Fibroblast of lung (primary cell): ENCODE measurements around the gene CT83. TPM values are rescaled to one million over a fixed set of nuclear protein-coding genes. Genes with fewer than 3 reads are reported as not detected.
A peak's percentile ranks its signal among the peaks of the same experiment; 100 is the strongest.

Source experiments
- DNase-seq, 2 donors: peaks; one replicate each; pipeline versions ENCODE4 v3.0.0 to v3.0.0-alpha.2; 2010; ENCODE audit warnings: low read depth in 2 of 2
- H2AFZ ChIP-seq: 2 replicates; pipeline ENCODE4 v1.5.1; 2012; ENCODE audit warnings: low read length, control low read depth, inconsistent platforms
- H3K27ac ChIP-seq: 2 replicates; pipeline ENCODE4 v1.5.1; 2011; ENCODE audit warnings: low read length, control low read depth; ENCODE audit not compliant: insufficient read depth
- H3K27me3 ChIP-seq: 2 replicates; pipeline ENCODE4 v1.5.1; 2011; ENCODE audit warnings: mild to moderate bottlenecking, low read length; ENCODE audit not compliant: control insufficient read depth, insufficient read depth
- H3K36me3 ChIP-seq: 2 replicates; pipeline ENCODE4 v1.5.1; 2011; ENCODE audit warnings: low read length; ENCODE audit not compliant: control insufficient read depth, insufficient read depth
- H3K4me1 ChIP-seq: 2 replicates; pipeline ENCODE4 v1.5.1; 2011; ENCODE audit warnings: low read length; ENCODE audit not compliant: control insufficient read depth, insufficient read depth; ENCODE audit errors: extremely low read depth
- H3K4me2 ChIP-seq: 2 replicates; pipeline ENCODE4 v1.5.1; 2011; ENCODE audit warnings: low read length, control low read depth; ENCODE audit not compliant: insufficient read depth; ENCODE audit errors: extremely low read depth
- H3K4me3 ChIP-seq, 4 experiments: fragments of 200-600 bp in 1 of 4; sonication (generic) in 1 of 4; replicated peaks in 1 of 4; 2 replicates each; pipeline ENCODE4 v1.5.1; 2011 to 2016; ENCODE audit warnings: low read length in 4 of 4, low read depth in 3 of 4, mild to moderate bottlenecking in 3 of 4, control low read depth in 2 of 4, inconsistent platforms in 1 of 4, mixed read lengths in 1 of 4; ENCODE audit not compliant: insufficient read depth in 1 of 4; ENCODE audit errors: control extremely low read depth in 1 of 4
- H3K79me2 ChIP-seq: 2 replicates; pipeline ENCODE4 v1.5.1; 2012; ENCODE audit warnings: mild to moderate bottlenecking, low read length, inconsistent platforms; ENCODE audit not compliant: control insufficient read depth, insufficient read depth
- H3K9ac ChIP-seq: 2 replicates; pipeline ENCODE4 v1.5.1; 2011; ENCODE audit warnings: mild to moderate bottlenecking, low read length, control low read depth; ENCODE audit not compliant: insufficient read depth
- H3K9me3 ChIP-seq: 2 replicates; pipeline ENCODE4 v1.5.1; 2012; ENCODE audit warnings: low read depth, low read length; ENCODE audit not compliant: control insufficient read depth, insufficient read depth
- H4K20me1 ChIP-seq: 2 replicates; pipeline ENCODE4 v1.5.1; 2011; ENCODE audit warnings: low read length; ENCODE audit not compliant: control insufficient read depth, insufficient read depth; ENCODE audit errors: extremely low read depth
- EZH2 ChIP-seq: IDR thresholded peaks from 2 replicates; pipeline ENCODE4 v1.5.1; 2012; ENCODE audit warnings: low read length, control low read depth, mild to moderate bottlenecking; ENCODE audit errors: missing control alignments
- polyA plus RNA-seq, 2 donors: library from polyadenylated mRNA; depleted of rRNA in 1 of 2; stranded (reverse) in 1 of 2; unstranded in 1 of 2; fragments of >200 nt; gene quantifications; 2 replicates each; pipeline ENCODE4 v1.2.1, GENCODE V29; 2011 to 2012; ENCODE audit warnings: missing spikeins in 1 of 2
- total RNA-seq: library from RNA; depleted of rRNA; stranded (reverse); fragments of >200 nt; gene quantifications from 2 replicates; pipeline ENCODE4 v1.2.1, GENCODE V29; 2014
- TF ChIP-seq, protein P1 (sequence below), 2 donors: IDR thresholded peaks in 1 of 2; conservative IDR thresholded peaks in 1 of 2; 1 replicate in 1 of 2; 2 replicates in 1 of 2; pipeline ENCODE4 v1.5.1; 2011 to 2012; ENCODE audit warnings: low read length in 2 of 2, control low read depth in 1 of 2, inconsistent platforms in 1 of 2, low read depth in 1 of 2, mild to moderate bottlenecking in 1 of 2

CT83 gene
- total and polyA plus RNA-seq, 2 donors (not counting 1 experiment from before 2014, with no cell fraction given): not detected

DNA sequence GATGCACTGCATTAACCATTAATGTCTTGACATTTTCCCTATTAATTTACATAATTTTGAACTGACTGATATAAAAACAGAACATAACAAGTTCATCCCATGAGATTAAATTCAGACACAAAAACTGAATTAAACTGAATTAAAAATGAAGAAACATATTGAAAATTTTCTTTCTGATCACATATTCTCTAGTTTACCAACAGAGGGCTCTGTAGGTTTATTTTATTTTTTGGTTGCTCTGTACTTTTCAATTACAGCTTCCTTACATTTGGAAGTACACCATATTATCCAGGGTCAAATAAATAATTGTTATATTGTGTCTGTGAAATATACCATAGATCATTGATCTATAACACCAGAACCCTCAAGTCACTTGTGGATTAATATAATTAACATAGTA lies 27.3 kb upstream of the CT83 start:
- Histone ChIP-seq H3K9me3 (no peaks in the 10 kb centered on the region), H3K4me3 (no peak overlapping the region), H3K4me1 (no peaks in the 10 kb centered on the region), H3K4me2 (no peak overlapping the region), H4K20me1 (no peaks in the 10 kb centered on the region), H3K36me3 (no peaks in the 10 kb centered on the region), H3K27ac (no peak overlapping the region), H3K27me3 (no peaks in the 10 kb centered on the region), H2AFZ (no peak overlapping the region), H3K79me2 (no peaks in the 10 kb centered on the region), H3K9ac (no peak overlapping the region)
- peak in 1 of 2 donors; percentile 2 for DNase-seq
- TF ChIP-seq, protein P1, sequence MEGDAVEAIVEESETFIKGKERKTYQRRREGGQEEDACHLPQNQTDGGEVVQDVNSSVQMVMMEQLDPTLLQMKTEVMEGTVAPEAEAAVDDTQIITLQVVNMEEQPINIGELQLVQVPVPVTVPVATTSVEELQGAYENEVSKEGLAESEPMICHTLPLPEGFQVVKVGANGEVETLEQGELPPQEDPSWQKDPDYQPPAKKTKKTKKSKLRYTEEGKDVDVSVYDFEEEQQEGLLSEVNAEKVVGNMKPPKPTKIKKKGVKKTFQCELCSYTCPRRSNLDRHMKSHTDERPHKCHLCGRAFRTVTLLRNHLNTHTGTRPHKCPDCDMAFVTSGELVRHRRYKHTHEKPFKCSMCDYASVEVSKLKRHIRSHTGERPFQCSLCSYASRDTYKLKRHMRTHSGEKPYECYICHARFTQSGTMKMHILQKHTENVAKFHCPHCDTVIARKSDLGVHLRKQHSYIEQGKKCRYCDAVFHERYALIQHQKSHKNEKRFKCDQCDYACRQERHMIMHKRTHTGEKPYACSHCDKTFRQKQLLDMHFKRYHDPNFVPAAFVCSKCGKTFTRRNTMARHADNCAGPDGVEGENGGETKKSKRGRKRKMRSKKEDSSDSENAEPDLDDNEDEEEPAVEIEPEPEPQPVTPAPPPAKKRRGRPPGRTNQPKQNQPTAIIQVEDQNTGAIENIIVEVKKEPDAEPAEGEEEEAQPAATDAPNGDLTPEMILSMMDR (conservative IDR thresholded peaks at IDR 0.05 in 1 of 2, IDR thresholded peaks at IDR 0.05 in 1 of 2; ENCODE audit: low read depth in 1 of 2, low read length in 2 of 2): no peak
- no peak for TF ChIP-seq EZH2

DNA sequence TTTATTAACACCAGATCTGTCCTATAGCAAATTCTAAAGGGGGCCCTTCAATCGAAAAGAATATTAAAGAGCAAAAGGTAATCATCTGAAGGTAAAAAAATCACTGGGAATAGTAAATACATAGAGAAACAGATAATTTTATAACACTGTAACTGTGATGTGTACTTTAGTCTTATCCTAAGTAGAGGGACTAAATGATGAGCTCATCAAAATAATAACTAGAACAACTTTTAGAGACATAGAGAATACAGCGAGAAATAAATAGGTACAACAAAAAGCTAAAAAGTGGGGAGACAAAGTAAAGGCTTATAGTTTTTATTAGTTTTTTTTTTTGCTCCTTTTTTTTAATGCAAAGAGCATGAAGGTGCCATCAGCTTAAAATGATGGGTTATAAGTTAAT lies 17.3 kb upstream of the CT83 start:
- no peak overlapping the region for H3K9ac ChIP-seq
- no peaks in the 10 kb centered on the region for H3K9me3 ChIP-seq
- no peak overlapping the region for H3K27ac ChIP-seq
- H3K27me3 ChIP-seq: no peaks in the 10 kb centered on the region
- H3K4me3 ChIP-seq: no peak overlapping the region
- H3K4me2 ChIP-seq: no peak overlapping the region
- H4K20me1 ChIP-seq: no peaks in the 10 kb centered on the region
- no peaks in the 10 kb centered on the region for H3K36me3 ChIP-seq
- no peak overlapping the region for H2AFZ ChIP-seq
- H3K4me1 ChIP-seq: no peaks in the 10 kb centered on the region
- no peak for DNase-seq
- TF ChIP-seq EZH2: no peak
- TF ChIP-seq, protein P1 (conservative IDR thresholded peaks at IDR 0.05 in 1 of 2, IDR thresholded peaks at IDR 0.05 in 1 of 2; ENCODE audit: low read depth in 1 of 2, low read length in 2 of 2): no peak
- no peaks in the 10 kb centered on the region for H3K79me2 ChIP-seq

DNA sequence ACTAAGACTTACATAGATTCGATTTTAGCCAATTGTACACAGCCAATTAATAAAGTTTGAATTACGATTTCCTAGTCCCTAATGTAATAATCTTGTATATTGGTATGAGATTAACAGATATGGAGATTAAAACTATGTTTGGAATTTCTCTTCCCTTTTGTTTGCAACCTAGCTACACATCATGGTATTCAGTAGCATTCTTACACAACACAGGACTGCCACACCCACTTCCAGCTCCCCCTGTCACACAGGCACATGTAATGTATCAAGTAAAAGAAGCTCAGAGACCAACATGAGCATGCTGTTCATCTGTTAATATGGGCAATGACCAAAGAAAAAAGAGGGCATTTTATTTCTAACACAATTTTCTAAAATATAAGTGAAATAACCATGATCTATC lies 13.6 kb downstream of the CT83 start:
- Histone ChIP-seq H3K9me3 (no peaks in the 10 kb centered on the region), H3K79me2 (no peaks in the 10 kb centered on the region), H3K4me1 (no peaks in the 10 kb centered on the region), H3K4me3 (no peak overlapping the region), H3K36me3 (no peaks in the 10 kb centered on the region), H3K27ac (no peak overlapping the region), H3K9ac (no peak overlapping the region), H3K4me2 (no peak overlapping the region), H2AFZ (no peak overlapping the region), H3K27me3 (no peaks in the 10 kb centered on the region), H4K20me1 (no peaks in the 10 kb centered on the region)
- no peak for DNase-seq
- TF ChIP-seq EZH2: no peak
- TF ChIP-seq, protein P1 (conservative IDR thresholded peaks at IDR 0.05 in 1 of 2, IDR thresholded peaks at IDR 0.05 in 1 of 2; ENCODE audit: low read depth in 1 of 2, low read length in 2 of 2): no peak
